Ecto neural progenitor cell (in vitro differentiated cells): ENCODE measurements around the gene ZNF699.
"Not testable (repeated sequence)": the region's sequence is repeated elsewhere in the genome, so short reads cannot be mapped to it uniquely, and the experiment has no call there.

Source experiments
- DNase-seq: peaks from one replicate; pipeline ENCODE4 v3.0.0-alpha.2; 2018; ENCODE audit warnings: low spot score

Gene ZNF699

GRCh38 chr19:9283485-9283884, 26.2 kb downstream of the ZNF699 start:
- not testable (repeated sequence) for DNase-seq

- DNase-seq, result no peak
These were observed 58.4 kb downstream of the ZNF699 start for GRCh38 chr19:9251236-9251635.

- no peak for DNase-seq
These were observed 59.0 kb downstream of the ZNF699 start, which contains the start of gene OR7E24 for GRCh38 chr19:9250630-9251029. TSS of gene OR7E24 (plus strand) at chr19:9250930. CDS start at chr19:9251044, 114 bp downstream.
